HCT116 (cell line): ENCODE data around the gene CRLF1.

Source experiments
- POLR2A ChIP-seq: IDR thresholded peaks from 2 replicates; pipeline ENCODE4 v1.7.0; 2011; ENCODE audit warnings: borderline replicate concordance; ENCODE audit not compliant: insufficient read depth, insufficient read length; ENCODE audit errors: extremely low read depth
- SP1 ChIP-seq: IDR thresholded peaks from 2 replicates; pipeline ENCODE4 v1.6.1; 2012; ENCODE audit warnings: low read depth
- TF ChIP-seq, protein P1 (sequence below), 3 experiments: fragments of 200-600 bp in 1 of 3; sonication (generic) in 1 of 3; IDR thresholded peaks in 2 of 3; conservative IDR thresholded peaks in 1 of 3; 2 replicates each; pipeline ENCODE4 v1.5.1; 2012 to 2017; ENCODE audit warnings: low read depth in 2 of 3, low read length in 2 of 3, antibody characterized with exemption in 1 of 3, borderline replicate concordance in 1 of 3, control low read depth in 1 of 3, mild to moderate bottlenecking in 1 of 3, mixed read lengths in 1 of 3, mixed run types in 1 of 3, moderate library complexity in 1 of 3; ENCODE audit not compliant: insufficient read depth in 1 of 3

GRCh38 chr19:18629166-18630088 is 22.8 kb upstream of the CRLF1 start:
- TF ChIP-seq, protein P1, sequence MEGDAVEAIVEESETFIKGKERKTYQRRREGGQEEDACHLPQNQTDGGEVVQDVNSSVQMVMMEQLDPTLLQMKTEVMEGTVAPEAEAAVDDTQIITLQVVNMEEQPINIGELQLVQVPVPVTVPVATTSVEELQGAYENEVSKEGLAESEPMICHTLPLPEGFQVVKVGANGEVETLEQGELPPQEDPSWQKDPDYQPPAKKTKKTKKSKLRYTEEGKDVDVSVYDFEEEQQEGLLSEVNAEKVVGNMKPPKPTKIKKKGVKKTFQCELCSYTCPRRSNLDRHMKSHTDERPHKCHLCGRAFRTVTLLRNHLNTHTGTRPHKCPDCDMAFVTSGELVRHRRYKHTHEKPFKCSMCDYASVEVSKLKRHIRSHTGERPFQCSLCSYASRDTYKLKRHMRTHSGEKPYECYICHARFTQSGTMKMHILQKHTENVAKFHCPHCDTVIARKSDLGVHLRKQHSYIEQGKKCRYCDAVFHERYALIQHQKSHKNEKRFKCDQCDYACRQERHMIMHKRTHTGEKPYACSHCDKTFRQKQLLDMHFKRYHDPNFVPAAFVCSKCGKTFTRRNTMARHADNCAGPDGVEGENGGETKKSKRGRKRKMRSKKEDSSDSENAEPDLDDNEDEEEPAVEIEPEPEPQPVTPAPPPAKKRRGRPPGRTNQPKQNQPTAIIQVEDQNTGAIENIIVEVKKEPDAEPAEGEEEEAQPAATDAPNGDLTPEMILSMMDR (IDR thresholded peaks at IDR 0.05 in 2 of 3, conservative IDR thresholded peaks at IDR 0.05 in 1 of 3; ENCODE audit: borderline replicate concordance in 1 of 3, insufficient read depth in 1 of 3, low read depth in 2 of 3, low read length in 2 of 3): no peak
- TF ChIP-seq POLR2A (no peak), SP1 (no peak)
